HepG2 (cell line): ENCODE results near the gene RNASE7. TPM values are rescaled to one million over a fixed set of nuclear protein-coding genes. Genes with fewer than 3 reads are reported as not detected.

Source experiments
- CEBPB ChIP-seq: IDR thresholded peaks from 2 replicates; pipeline ENCODE4 v1.6.1; 2011; ENCODE audit warnings: low read depth, low read length, improper control_type of control experiment, borderline replicate concordance
- FOXO1 ChIP-seq: sonication (generic); formaldehyde crosslinking; IDR thresholded peaks from 2 replicates; pipeline ENCODE4 v1.4.0; 2020; ENCODE audit warnings: missing genetic modification reagents
- HMGXB4 ChIP-seq, 2 experiments: sonication (generic) in 1 of 2; formaldehyde crosslinking in 1 of 2; IDR thresholded peaks; 2 replicates each; pipeline versions ENCODE4 v1.4.0 to v1.6.1; 2018 to 2020; ENCODE audit warnings: missing genetic modification reagents in 2 of 2, borderline replicate concordance in 1 of 2, low read depth in 1 of 2, mild to moderate bottlenecking in 1 of 2, missing biosample characterization in 1 of 2
- JUNB ChIP-seq: sonication (generic); formaldehyde crosslinking; IDR thresholded peaks from 2 replicates; pipeline ENCODE4 v1.8.0; 2022; ENCODE audit warnings: missing genetic modification reagents, mild to moderate bottlenecking, borderline replicate concordance
- KDM2A ChIP-seq: sonication (generic); formaldehyde crosslinking; IDR thresholded peaks from 2 replicates; pipeline ENCODE4 v1.4.0; 2020; ENCODE audit warnings: low read depth, missing genetic modification reagents, borderline replicate concordance
- KDM5B ChIP-seq: sonication (generic); formaldehyde crosslinking; IDR thresholded peaks from 2 replicates; pipeline ENCODE4 v1.4.0; 2020; ENCODE audit warnings: missing genetic modification reagents, mild to moderate bottlenecking, borderline replicate concordance
- KLF16 ChIP-seq, 2 experiments: sonication (generic) in 1 of 2; formaldehyde crosslinking in 1 of 2; IDR thresholded peaks; 2 replicates each; pipeline versions ENCODE4 v1.6.1 to v1.8.0; 2016 to 2023; ENCODE audit warnings: missing genetic modification reagents in 2 of 2, missing compliant biosample characterization in 1 of 2
- MYC ChIP-seq: sonication (generic); formaldehyde crosslinking; IDR thresholded peaks from 2 replicates; pipeline ENCODE4 v1.9.0; 2021; ENCODE audit warnings: missing genetic modification reagents, borderline replicate concordance
- NFE2 ChIP-seq: sonication (generic); formaldehyde crosslinking; IDR thresholded peaks from 2 replicates; pipeline ENCODE4 v1.4.0; 2020; ENCODE audit warnings: missing genetic modification reagents
- NPAS2 ChIP-seq: sonication (generic); formaldehyde crosslinking; IDR thresholded peaks from 2 replicates; pipeline ENCODE4 v1.8.0; 2022; ENCODE audit warnings: mild to moderate bottlenecking, missing genetic modification reagents, borderline replicate concordance
- PAX8 ChIP-seq: sonication (generic); formaldehyde crosslinking; IDR thresholded peaks from 2 replicates; pipeline ENCODE4 v1.8.0; 2022; ENCODE audit warnings: mild to moderate bottlenecking, missing genetic modification reagents, borderline replicate concordance
- PAXIP1 ChIP-seq: sonication (generic); formaldehyde crosslinking; conservative IDR thresholded peaks from 2 replicates; pipeline ENCODE4 v1.4.0; 2020; ENCODE audit warnings: mild to moderate bottlenecking, missing genetic modification reagents, moderate library complexity
- PRMT3 ChIP-seq: sonication (generic); formaldehyde crosslinking; IDR thresholded peaks from 2 replicates; pipeline ENCODE4 v1.8.1; 2022; ENCODE audit warnings: low read depth, mild to moderate bottlenecking, moderate library complexity, missing genetic modification reagents, borderline replicate concordance
- TBX2 ChIP-seq: sonication (generic); formaldehyde crosslinking; IDR thresholded peaks from 2 replicates; pipeline ENCODE4 v1.5.0; 2020; ENCODE audit warnings: missing genetic modification reagents, mild to moderate bottlenecking, borderline replicate concordance
- XRCC5 ChIP-seq: fragments of 200-400 bp; formaldehyde crosslinking; optimal IDR thresholded peaks from 2 replicates; pipeline ENCODE3; 2017; ENCODE audit warnings: mild to moderate bottlenecking, low read length
- ZBTB8A ChIP-seq: sonication (generic); formaldehyde crosslinking; IDR thresholded peaks from 2 replicates; pipeline ENCODE4 v1.4.0; 2020; ENCODE audit warnings: mild to moderate bottlenecking, low read depth, missing genetic modification reagents, borderline replicate concordance
- ZIK1 ChIP-seq: sonication (generic); formaldehyde crosslinking; IDR thresholded peaks from 2 replicates; pipeline ENCODE4 v1.5.0; 2020; ENCODE audit warnings: mild to moderate bottlenecking, low read depth, missing genetic modification reagents, borderline replicate concordance
- ZKSCAN5 ChIP-seq: sonication (generic); formaldehyde crosslinking; IDR thresholded peaks from 2 replicates; pipeline ENCODE4 v1.5.1; 2020; ENCODE audit warnings: mild to moderate bottlenecking, missing genetic modification reagents
- ZNF124 ChIP-seq: sonication (generic); formaldehyde crosslinking; IDR thresholded peaks from 2 replicates; pipeline ENCODE4 v1.4.0; 2020; ENCODE audit warnings: missing genetic modification reagents
- ZNF234 ChIP-seq: sonication (generic); formaldehyde crosslinking; conservative IDR thresholded peaks from 2 replicates; pipeline ENCODE4 v1.5.1; 2020; ENCODE audit warnings: mild to moderate bottlenecking, missing genetic modification reagents
- ZNF432 ChIP-seq: sonication (generic); formaldehyde crosslinking; IDR thresholded peaks from 2 replicates; pipeline ENCODE4 v1.5.0; 2020; ENCODE audit warnings: missing genetic modification reagents, mild to moderate bottlenecking, borderline replicate concordance
- ZNF549 ChIP-seq: sonication (generic); formaldehyde crosslinking; IDR thresholded peaks from 2 replicates; pipeline ENCODE4 v1.5.0; 2020; ENCODE audit warnings: missing genetic modification reagents
- ZNF580 ChIP-seq: IDR thresholded peaks from 2 replicates; pipeline ENCODE4 v1.6.1; 2016; ENCODE audit warnings: low read depth, borderline replicate concordance
- ZNF746 ChIP-seq: sonication (generic); formaldehyde crosslinking; IDR thresholded peaks from 2 replicates; pipeline ENCODE4 v1.8.0; 2022; ENCODE audit warnings: mild to moderate bottlenecking, missing genetic modification reagents
- ZNF879 ChIP-seq: sonication (generic); formaldehyde crosslinking; IDR thresholded peaks from 2 replicates; pipeline ENCODE4 v1.8.1; 2023; ENCODE audit warnings: missing genetic modification reagents
- ZSCAN21 ChIP-seq: sonication (generic); formaldehyde crosslinking; IDR thresholded peaks from 2 replicates; pipeline ENCODE4 v1.8.0; 2022; ENCODE audit warnings: mild to moderate bottlenecking, missing genetic modification reagents, moderate library complexity, borderline replicate concordance
- polyA plus RNA-seq, 8 experiments: library from polyadenylated mRNA; depleted of rRNA in 3 of 8; stranded (reverse) in 7 of 8; unstranded in 1 of 8; fragments of >200 nt; fragmentation: Illumina TruSeq in 4 of 8; extraction: Trizol in 4 of 8; gene quantifications; 2 replicates each; pipeline versions ENCODE4 v1.2.1 to v1.2.3, GENCODE V29; 2011 to 2016; ENCODE audit warnings: low read depth in 4 of 8, missing spikeins in 1 of 8, mixed read lengths in 1 of 8; ENCODE audit not compliant: insufficient read depth in 1 of 8
- total RNA-seq, 5 experiments: library from RNA; depleted of rRNA; stranded (reverse); fragments of >200 nt; fragmentation: Illumina TruSeq; extraction: Trizol; gene quantifications; 2 replicates each; pipeline ENCODE4 v1.2.3, GENCODE V29; 2016; ENCODE audit warnings: low read depth in 1 of 5

RNASE7 gene
- total and polyA plus RNA-seq, 2 of the 13 experiments (the other 11 are each of a cell fraction or from before 2014, with no cell fraction given) = 0.04 TPM; not detected in 1

- no peak for TF ChIP-seq NFE2 (CRISPR knock-in tag)
- no peak for TF ChIP-seq ZNF746 (CRISPR knock-in tag)
- TF ChIP-seq TBX2 (CRISPR knock-in tag) = no peak
- no peak for TF ChIP-seq ZNF580 (CRISPR knock-in tag)
- TF ChIP-seq ZBTB8A (CRISPR knock-in tag) = no peak
- TF ChIP-seq KDM5B (CRISPR knock-in tag) = no peak
- no peak for TF ChIP-seq ZIK1 (CRISPR knock-in tag)
- no peak for TF ChIP-seq JUNB (CRISPR knock-in tag)
- TF ChIP-seq KLF16 (CRISPR knock-in tag; IDR thresholded peaks at IDR 0.05) = 0 out of 4 replicates have a peak, but pooled peaks of 1 of the 2 experiments have one; percentile 5
- TF ChIP-seq ZNF432 (CRISPR knock-in tag) = no peak
- no peak for TF ChIP-seq CEBPB
- TF ChIP-seq ZSCAN21 (CRISPR knock-in tag) = no peak
- peak; percentile 11 for TF ChIP-seq PAXIP1
- TF ChIP-seq XRCC5 = no peak
- no peak for TF ChIP-seq KDM2A (CRISPR knock-in tag)
- 0 out of 2 replicates have a peak, but pooled peaks have one; percentile 4 for TF ChIP-seq ZNF124 (CRISPR knock-in tag)
- no peak for TF ChIP-seq PRMT3 (CRISPR knock-in tag)
- no peak for TF ChIP-seq ZNF234 (CRISPR knock-in tag)
- TF ChIP-seq ZNF549 = no peak
- no peak for TF ChIP-seq NPAS2 (CRISPR knock-in tag)
- peak in 1 of 2 experiments; percentile 6; a peak in 1 of 4 replicates for TF ChIP-seq HMGXB4 (CRISPR knock-in tag; IDR thresholded peaks at IDR 0.05; ENCODE audit: borderline replicate concordance in 1 of 2, low read depth in 1 of 2)
- no peak for TF ChIP-seq MYC (CRISPR knock-in tag)
- TF ChIP-seq FOXO1 (CRISPR knock-in tag) = no peak
- no peak for TF ChIP-seq ZNF879 (CRISPR knock-in tag)
- TF ChIP-seq PAX8 = no peak
- no peak for TF ChIP-seq ZKSCAN5
These were observed 12.6 kb downstream of the RNASE7 start (continued) for GRCh38 chr14:21054768-21055145.
